Measurements from ENCODE around the gene EFNA1.

The EFNA1 gene, protein sequence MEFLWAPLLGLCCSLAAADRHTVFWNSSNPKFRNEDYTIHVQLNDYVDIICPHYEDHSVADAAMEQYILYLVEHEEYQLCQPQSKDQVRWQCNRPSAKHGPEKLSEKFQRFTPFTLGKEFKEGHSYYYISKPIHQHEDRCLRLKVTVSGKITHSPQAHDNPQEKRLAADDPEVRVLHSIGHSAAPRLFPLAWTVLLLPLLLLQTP

DNA sequence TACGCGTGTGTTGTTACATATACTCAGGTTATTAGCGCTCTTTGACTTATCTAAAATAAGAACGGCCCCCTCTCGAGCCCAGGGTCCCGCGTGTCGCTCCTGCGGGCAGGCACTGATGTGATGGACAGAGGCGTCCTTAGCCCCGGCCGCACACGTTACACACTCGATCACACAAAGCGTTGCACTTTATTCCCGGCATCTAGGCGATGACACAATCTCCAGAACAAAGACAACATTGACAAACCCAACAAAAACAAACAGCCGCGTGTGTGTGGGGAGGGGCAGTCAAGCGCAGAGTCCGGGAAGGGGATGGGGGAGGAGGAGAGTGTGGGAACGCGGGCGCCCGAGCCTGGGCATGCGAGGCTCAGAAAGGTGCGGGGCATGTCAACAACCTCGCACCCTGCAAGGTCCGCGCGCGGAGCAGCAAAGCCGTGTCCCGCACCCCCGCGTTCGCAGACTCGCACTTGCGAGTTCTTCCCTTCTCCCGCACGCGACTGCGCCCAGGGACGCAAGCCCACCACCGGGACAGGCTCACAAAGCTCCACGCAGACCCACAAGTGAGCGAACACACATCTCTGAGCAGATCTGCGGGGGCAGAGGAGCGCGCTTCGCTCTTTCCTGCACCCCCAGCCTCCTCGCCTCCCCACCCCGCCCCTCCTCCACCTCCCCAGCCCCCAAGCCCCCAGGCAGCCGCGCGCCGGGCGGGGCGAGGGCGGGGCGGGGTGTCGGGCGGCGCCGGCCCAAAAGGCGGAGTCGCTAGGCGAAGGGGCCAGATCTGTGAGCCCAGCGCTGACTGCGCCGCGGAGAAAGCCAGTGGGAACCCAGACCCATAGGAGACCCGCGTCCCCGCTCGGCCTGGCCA lies at the start of gene EFNA1:
TSS of gene EFNA1 (plus strand) at position 772 of the 862 bp plus-strand sequence. CDS start 102 bp downstream, outside the sequence.
- TF ChIP-seq FOXA1 (IDR thresholded peaks at IDR 0.05) (no peak), CTBP1 (IDR thresholded peaks at IDR 0.05; ENCODE audit: borderline replicate concordance) (peak; percentile 57; the same call in 1 of the 2 replicates), FOXM1 (IDR thresholded peaks at IDR 0.05; ENCODE audit: borderline replicate concordance) (no peak), L3MBTL2 (conservative IDR thresholded peaks at IDR 0.05) (peak; percentile 73), FOXK2 (IDR thresholded peaks at IDR 0.05) (no peak), HDGF (IDR thresholded peaks at IDR 0.05; ENCODE audit: borderline replicate concordance) (no peak), ELF4 (IDR thresholded peaks at IDR 0.05) (no peak)
- ChIA-PET POLR2A (interaction anchor here (0.8 to 4.1 kb wide), 7 partner anchors 9 to 45 kb away, joined by 3 to 48 read pairs (median 7); partner anchors contain the start of genes DPM3, KRTCAP2 and SLC50A1), CTCF (interaction anchor here (0.6 to 2.3 kb wide), 4 partner anchors 9 to 646 kb away, joined by 3 to 8 read pairs (median 4); no protein-coding TSS in a partner anchor)
- peak; percentile 71 for DNase-seq (ENCODE audit: extremely low spot score)

GRCh38 chr1:155078469-155079209 lies 49.0 kb upstream of the EFNA1 start, which contains the start of gene EFNA3:
Gene EFNA3 (plus strand): TSS chr1:155078837. CDS start chr1:155078942, 105 bp downstream.
- peak; percentile 92 for DNase-seq (ENCODE audit: extremely low spot score)
- POLR2A ChIA-PET = interaction anchor here (1.0 to 1.2 kb wide), 2 partner anchors 12 to 79 kb away, joined by 3 read pairs; no protein-coding TSS in a partner anchor
- no peak for TF ChIP-seq TARDBP (IDR thresholded peaks at IDR 0.05)
- CTCF ChIA-PET = interaction anchor here (0.6 to 1.1 kb wide), 5 partner anchors 13 to 94 kb away, joined by 3 to 5 read pairs (median 3); partner anchors contain the start of genes ADAM15 and KRTCAP2

DNA sequence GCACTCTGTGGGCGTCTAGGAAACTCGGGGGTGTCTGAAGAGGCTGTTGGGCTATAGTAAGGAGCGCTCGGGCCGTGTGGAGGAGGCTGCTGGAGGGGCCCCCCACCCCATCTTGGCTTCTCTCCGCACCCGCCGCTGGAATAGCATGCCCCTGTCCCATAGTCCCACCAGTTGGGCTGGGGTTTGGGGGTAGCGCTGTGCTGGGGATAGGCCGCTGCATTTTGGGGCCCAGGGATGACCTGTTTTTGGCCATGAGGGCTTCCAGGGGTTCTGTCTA lies 48.5 kb upstream of the EFNA1 start:
- TF ChIP-seq TARDBP (IDR thresholded peaks at IDR 0.05) (no peak), ZNF384 (IDR thresholded peaks at IDR 0.05) (no peak), HDGF (IDR thresholded peaks at IDR 0.05; ENCODE audit: borderline replicate concordance) (no peak), L3MBTL2 (conservative IDR thresholded peaks at IDR 0.05) (no peak), ARNT (IDR thresholded peaks at IDR 0.05) (no peak), LEF1 (IDR thresholded peaks at IDR 0.05; ENCODE audit: borderline replicate concordance) (no peak), BHLHE40 (IDR thresholded peaks at IDR 0.05; ENCODE audit: borderline replicate concordance) (no peak), SP1 (IDR thresholded peaks at IDR 0.05) (no peak), NFRKB (IDR thresholded peaks at IDR 0.05) (no peak), CTBP1 (IDR thresholded peaks at IDR 0.05; ENCODE audit: borderline replicate concordance) (no peak)
- POLR2A ChIA-PET = interaction anchor here (1.0 to 1.2 kb wide), 2 partner anchors 12 to 80 kb away, joined by 3 read pairs; no protein-coding TSS in a partner anchor
- CTCF ChIA-PET = interaction anchor here (0.6 to 1.1 kb wide), 5 partner anchors 12 to 94 kb away, joined by 3 to 5 read pairs (median 3); partner anchors contain the start of genes ADAM15 and KRTCAP2
- DNase-seq (ENCODE audit: extremely low spot score) = no peak

GRCh38 chr1:155079487-155080311 lies 48.0 kb upstream of the EFNA1 start:
- no peak for TF ChIP-seq FOXK2 (IDR thresholded peaks at IDR 0.05)
- TF ChIP-seq, protein P1, sequence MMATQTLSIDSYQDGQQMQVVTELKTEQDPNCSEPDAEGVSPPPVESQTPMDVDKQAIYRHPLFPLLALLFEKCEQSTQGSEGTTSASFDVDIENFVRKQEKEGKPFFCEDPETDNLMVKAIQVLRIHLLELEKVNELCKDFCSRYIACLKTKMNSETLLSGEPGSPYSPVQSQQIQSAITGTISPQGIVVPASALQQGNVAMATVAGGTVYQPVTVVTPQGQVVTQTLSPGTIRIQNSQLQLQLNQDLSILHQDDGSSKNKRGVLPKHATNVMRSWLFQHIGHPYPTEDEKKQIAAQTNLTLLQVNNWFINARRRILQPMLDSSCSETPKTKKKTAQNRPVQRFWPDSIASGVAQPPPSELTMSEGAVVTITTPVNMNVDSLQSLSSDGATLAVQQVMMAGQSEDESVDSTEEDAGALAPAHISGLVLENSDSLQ (IDR thresholded peaks at IDR 0.05) = peak; percentile 82
- ChIA-PET POLR2A (interaction anchor here (1.0 to 1.9 kb wide), 4 partner anchors 12 to 114 kb away, joined by 3 to 5 read pairs (median 4); partner anchors contain the start of gene ADAM15), CTCF (interaction anchor here (1.0 to 1.7 kb wide), 2 partner anchors 62 to 88 kb away, joined by 3 to 5 read pairs; no protein-coding TSS in a partner anchor)
- DNase-seq (ENCODE audit: extremely low spot score) = no peak

GRCh38 chr1:155080312-155081228 lies 47.1 kb upstream of the EFNA1 start:
- POLR2A ChIA-PET = interaction anchor here (1.0 to 1.9 kb wide), 10 partner anchors 10 to 113 kb away, joined by 3 to 7 read pairs (median 4); partner anchors contain the start of genes ADAM15, DPM3 and KRTCAP2
- DNase-seq (ENCODE audit: extremely low spot score) = peak; percentile 66
- CTCF ChIA-PET = interaction anchor here (0.6 to 1.7 kb wide), 3 partner anchors 10 to 87 kb away, joined by 3 to 5 read pairs (median 4); no protein-coding TSS in a partner anchor

More at GRCh38 chr1:155080312-155081228, 47.1 kb upstream of the EFNA1 start:
- TF ChIP-seq LEF1 (IDR thresholded peaks at IDR 0.05; ENCODE audit: borderline replicate concordance) (no peak), L3MBTL2 (conservative IDR thresholded peaks at IDR 0.05) (peak; percentile 92), FOXK2 (IDR thresholded peaks at IDR 0.05) (no peak), CTBP1 (IDR thresholded peaks at IDR 0.05; ENCODE audit: borderline replicate concordance) (no peak), FOXM1 (IDR thresholded peaks at IDR 0.05; ENCODE audit: borderline replicate concordance) (0 out of 2 replicates have a peak, but pooled peaks have one; percentile 62), NFRKB (IDR thresholded peaks at IDR 0.05) (no peak), BHLHE40 (IDR thresholded peaks at IDR 0.05; ENCODE audit: borderline replicate concordance) (no peak), ARNT (IDR thresholded peaks at IDR 0.05) (no peak), TARDBP (IDR thresholded peaks at IDR 0.05) (no peak), ELF4 (IDR thresholded peaks at IDR 0.05) (no peak)
- TF ChIP-seq, protein P1 (IDR thresholded peaks at IDR 0.05) = peak; percentile 93
